ENCODE measurements around the gene SLC38A1.

DNA sequence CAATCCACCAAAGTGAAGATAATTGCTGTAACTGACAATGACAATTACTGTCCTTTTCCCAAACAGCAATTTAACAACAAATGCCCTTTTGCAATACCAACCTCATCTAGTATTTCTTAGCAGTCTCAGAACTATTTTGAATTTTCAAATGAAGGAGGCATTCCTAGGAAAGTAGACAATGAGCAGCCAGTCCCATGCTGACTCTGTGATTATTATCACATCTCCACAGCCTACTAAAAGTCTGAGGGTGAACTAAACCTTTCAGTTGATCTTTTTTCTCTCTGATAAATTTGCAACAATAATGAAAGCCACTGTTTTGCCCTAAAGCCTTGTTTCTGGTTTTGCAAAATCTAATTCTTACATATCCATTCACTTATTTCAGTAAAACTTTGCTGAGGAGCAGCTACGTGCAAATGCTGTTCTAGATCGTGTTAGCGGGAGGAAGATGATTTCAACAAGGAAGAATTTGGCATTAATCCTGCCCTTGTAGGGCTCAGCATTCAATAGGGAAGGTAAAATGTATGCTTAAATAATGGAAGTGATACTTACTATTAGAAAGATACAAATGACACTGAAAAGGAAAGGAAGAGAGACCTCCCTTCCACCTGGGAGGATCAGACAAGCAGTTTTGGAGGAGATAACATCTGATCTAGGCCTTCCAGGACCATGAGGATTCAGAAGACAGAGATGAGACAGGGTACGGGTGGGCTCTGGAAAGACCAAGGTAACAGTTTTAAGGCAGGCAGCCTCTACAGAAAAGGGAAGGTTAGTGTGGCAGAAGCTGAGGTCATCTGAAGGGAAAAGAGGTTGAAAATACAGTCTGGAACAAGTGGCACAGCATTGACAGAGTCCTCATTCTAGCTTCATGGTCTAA lies 47.4 kb downstream of the SLC38A1 start:
- TF ChIP-seq, protein P1, sequence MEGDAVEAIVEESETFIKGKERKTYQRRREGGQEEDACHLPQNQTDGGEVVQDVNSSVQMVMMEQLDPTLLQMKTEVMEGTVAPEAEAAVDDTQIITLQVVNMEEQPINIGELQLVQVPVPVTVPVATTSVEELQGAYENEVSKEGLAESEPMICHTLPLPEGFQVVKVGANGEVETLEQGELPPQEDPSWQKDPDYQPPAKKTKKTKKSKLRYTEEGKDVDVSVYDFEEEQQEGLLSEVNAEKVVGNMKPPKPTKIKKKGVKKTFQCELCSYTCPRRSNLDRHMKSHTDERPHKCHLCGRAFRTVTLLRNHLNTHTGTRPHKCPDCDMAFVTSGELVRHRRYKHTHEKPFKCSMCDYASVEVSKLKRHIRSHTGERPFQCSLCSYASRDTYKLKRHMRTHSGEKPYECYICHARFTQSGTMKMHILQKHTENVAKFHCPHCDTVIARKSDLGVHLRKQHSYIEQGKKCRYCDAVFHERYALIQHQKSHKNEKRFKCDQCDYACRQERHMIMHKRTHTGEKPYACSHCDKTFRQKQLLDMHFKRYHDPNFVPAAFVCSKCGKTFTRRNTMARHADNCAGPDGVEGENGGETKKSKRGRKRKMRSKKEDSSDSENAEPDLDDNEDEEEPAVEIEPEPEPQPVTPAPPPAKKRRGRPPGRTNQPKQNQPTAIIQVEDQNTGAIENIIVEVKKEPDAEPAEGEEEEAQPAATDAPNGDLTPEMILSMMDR (conservative IDR thresholded peaks at IDR 0.05; ENCODE audit: low read depth, low read length) = no peak
- TF ChIP-seq EZH2 (IDR thresholded peaks at IDR 0.05; ENCODE audit: low read length, unreplicated experiment) = no peak
- TF ChIP-seq EZH2phosphoT487 (IDR thresholded peaks at IDR 0.05; ENCODE audit: borderline replicate concordance, low read length) = no peak
